Heart right ventricle (tissue), 16 donors: ENCODE results near the gene TTL. TPM values are rescaled to one million over a fixed set of nuclear protein-coding genes. Genes with fewer than 3 reads are reported as not detected.
"Not testable (repeated sequence)": the region's sequence is repeated elsewhere in the genome, so short reads cannot be mapped to it uniquely, and the experiment has no call there.

Experiments used
- ATAC-seq, 8 donors: fragments of 200-7000 bp; cut with Tn5 transposase; one replicate each; pipeline ENCODE4 v1.9.1; 2020; ENCODE audit warnings: mild to moderate bottlenecking in 8 of 8, moderate library complexity in 8 of 8, moderate number of reproducible peaks in 1 of 8
- DNase-seq, 2 donors: peaks; one replicate each; pipeline ENCODE4 v3.0.0-alpha.2; 2020
- H3K27ac ChIP-seq, 10 donors: fragments of 200-600 bp; sonication (generic) in 2 of 10; one replicate each; pipeline versions ENCODE4 v1.5.0 to v1.8.0; 2020 to 2022; ENCODE audit warnings: mild to moderate bottlenecking in 3 of 10
- H3K27me3 ChIP-seq, 7 donors: fragments of 200-600 bp; one replicate each; pipeline ENCODE4 v1.8.0; 2021 to 2022; ENCODE audit warnings: mild to moderate bottlenecking in 2 of 7
- H3K36me3 ChIP-seq, 9 donors: fragments of 200-600 bp; sonication (generic) in 1 of 9; one replicate each; pipeline versions ENCODE4 v1.5.0 to v1.8.0; 2020 to 2022; ENCODE audit warnings: mild to moderate bottlenecking in 2 of 9
- H3K4me1 ChIP-seq, 9 donors: fragments of 200-600 bp; sonication (generic) in 1 of 9; one replicate each; pipeline versions ENCODE4 v1.5.0 to v1.8.0; 2020 to 2022; ENCODE audit warnings: mild to moderate bottlenecking in 4 of 9
- H3K4me3 ChIP-seq, 10 donors: fragments of 200-600 bp; sonication (generic) in 2 of 10; one replicate each; pipeline versions ENCODE4 v1.5.0 to v1.8.0; 2020 to 2022; ENCODE audit warnings: mild to moderate bottlenecking in 7 of 10, moderate library complexity in 2 of 10
- H3K9me3 ChIP-seq, 11 donors: fragments of 200-600 bp in 10 of 11; sonication (generic) in 2 of 11; one replicate each; pipeline versions ENCODE4 v1.5.0 to v1.8.0; 2013 to 2022; ENCODE audit warnings: mild to moderate bottlenecking in 2 of 11, control low read depth in 1 of 11, moderate library complexity in 1 of 11
- WGBS, 2 donors: extraction: QIAGEN DNeasy Blood & Tissue Kit; methylation state at CpG; one replicate each; pipeline ENCODE4 v1.1.7; 2013; ENCODE audit warnings: inconsistent platforms in 1 of 2; 5-methylcytosine and 5-hydroxymethylcytosine counted together
- intact Hi-C, 10 donors: fragments of 100-400 bp; cut with DNase I; formaldehyde crosslinking; loops; one replicate each; pipeline versions ENCODE4 v1.11.1 to v1.14.2; 2022
- polyA plus RNA-seq, 2 donors: library from polyadenylated mRNA; stranded (reverse); fragments of 200-250 nt; gene quantifications; one replicate each; pipeline ENCODE4 v1.2.3, GENCODE V29; 2013
- total RNA-seq, 10 donors: library from RNA; stranded (reverse); fragmentation: NEBNext Ultra II Directional in 3 of 10; extraction: Animal tissue kit (Norgen Biotek cat#: 25700) in 3 of 10; gene quantifications; one replicate each; pipeline versions ENCODE4 v1.2.1 to v1.2.4, GENCODE V29; 2021 to 2023
- TF ChIP-seq, protein P1 (sequence below), 9 donors: fragments of 200-600 bp; sonication (generic) in 2 of 9; IDR thresholded peaks; one replicate each; pipeline versions ENCODE4 v1.5.0 to v1.8.0; 2021 to 2022; ENCODE audit warnings: antibody characterized with exemption in 9 of 9, mild to moderate bottlenecking in 5 of 9, moderate library complexity in 1 of 9
- donor health status: Arrhythmogenic right ventricular cardiomyopathy.
- donor health status: ischemic (EF 13 %, LVEDD 7.1; RV severe dilation, severe dysfunction).
- donor health status: healthy with polysubstance abuse.
- donor health status: DM: no; HTN: yes; CAD: no.
- donor health status: DM: no; HTN: no; CAD: no.
- donor health status: ischemic (EF 25% LVEDD 6.9; RV normal size, moderate dysfunction).
- donor health status: ischemic (EF 25% LVEDD 5.7; RV mildly dilated, moderate dysfunction).
- donor health status: healthy.
- donor health status: DM: yes; HTN: yes; CAD: no.
- donor health status: Ischemic cardiomyopathy.
- donor health status: ischemic (EF 35%, LVEDD 5.7; RV mildly dilated, moderate dysfunction).
- donor health status: nonischemic (EF 11% LVEDD 7.7; RV severe dilation, severe dysfunction).
- donor health status: DM: yes; HTN: yes; CAD: no.
- donor health status: PGD.
- donor health status: ischemic (EF 29% LVEDD 5.4; RV normal size, mild dysfunction).
- donor health status: nonischemic (EF 23%, LVEDD 6.1; RV moderate dilation, normal function).

TTL gene
- total and polyA plus RNA-seq, 12 donors, result 12.9 to 54.5 (median 46.4) TPM

DNA sequence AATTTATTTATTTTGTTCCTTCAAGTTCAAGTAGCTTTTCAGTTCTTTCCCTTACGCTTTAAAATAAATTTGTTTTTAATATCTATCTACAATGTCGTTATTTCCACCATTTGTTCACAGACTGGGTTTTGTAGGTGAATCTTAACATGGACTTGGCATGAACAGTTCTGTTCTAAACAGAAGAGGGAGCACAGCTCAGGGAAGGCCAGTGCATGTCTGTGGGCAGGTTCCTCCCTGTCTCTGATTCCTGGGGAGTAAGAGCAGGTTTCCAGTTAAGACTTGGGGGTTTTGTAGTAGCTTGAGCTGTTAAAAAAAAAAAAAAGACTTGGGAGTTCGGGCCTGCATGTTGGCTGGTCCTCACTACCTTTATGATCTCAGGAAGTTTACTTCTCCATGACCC lies 11.1 kb downstream of the TTL start:
- DNase-seq, result no peak
- 88 to 89% methylated on average over 3 of the region's 3 CpGs for WGBS, 2 donors

DNA sequence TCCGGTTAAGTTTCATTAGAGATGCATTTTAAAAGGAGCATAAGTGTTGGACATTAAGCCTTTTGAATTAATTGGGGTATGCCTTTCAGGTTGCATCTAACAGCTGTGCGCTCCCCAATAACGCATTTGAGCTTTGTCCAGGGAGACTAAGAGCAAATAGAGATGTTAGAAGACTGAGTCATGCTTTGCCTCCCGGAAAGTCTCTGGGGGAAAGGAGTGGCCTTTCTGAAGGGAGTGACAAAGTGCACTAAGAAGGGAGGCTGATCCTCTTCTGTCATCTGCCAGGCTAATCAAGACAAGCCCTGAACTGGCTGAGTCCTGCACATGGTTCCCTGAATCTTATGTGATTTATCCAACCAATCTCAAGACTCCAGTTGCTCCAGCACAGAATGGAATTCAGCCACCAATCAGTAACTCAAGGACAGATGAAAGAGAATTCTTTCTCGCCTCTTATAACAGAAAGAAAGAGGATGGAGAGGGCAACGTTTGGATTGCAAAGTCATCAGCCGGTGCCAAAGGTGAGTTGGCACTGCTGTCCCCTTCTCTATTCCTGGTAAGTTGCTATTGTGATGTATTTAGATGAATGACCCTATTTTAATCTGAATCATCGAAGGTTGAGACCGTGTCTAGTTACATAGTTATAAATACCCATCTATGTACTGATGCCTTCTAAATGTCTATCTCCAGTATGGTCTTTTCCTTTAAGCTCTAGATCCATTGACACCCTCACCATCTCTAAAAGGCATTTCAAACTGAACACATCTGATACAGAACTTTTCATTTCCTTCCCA lies 12.1 kb downstream of the TTL start:
- peak in 7 of 8 donors; percentile 38 to 77 (median 55) for ATAC-seq
- H3K4me1 ChIP-seq, result peaks cover 0 to 17% (median 8%) of the 10 kb centered on the region in 9 donors
- no peak for DNase-seq
- peaks cover 0 to 43% (median 3%) of the 10 kb centered on the region in 9 donors for H3K36me3 ChIP-seq
- TF ChIP-seq, protein P1, sequence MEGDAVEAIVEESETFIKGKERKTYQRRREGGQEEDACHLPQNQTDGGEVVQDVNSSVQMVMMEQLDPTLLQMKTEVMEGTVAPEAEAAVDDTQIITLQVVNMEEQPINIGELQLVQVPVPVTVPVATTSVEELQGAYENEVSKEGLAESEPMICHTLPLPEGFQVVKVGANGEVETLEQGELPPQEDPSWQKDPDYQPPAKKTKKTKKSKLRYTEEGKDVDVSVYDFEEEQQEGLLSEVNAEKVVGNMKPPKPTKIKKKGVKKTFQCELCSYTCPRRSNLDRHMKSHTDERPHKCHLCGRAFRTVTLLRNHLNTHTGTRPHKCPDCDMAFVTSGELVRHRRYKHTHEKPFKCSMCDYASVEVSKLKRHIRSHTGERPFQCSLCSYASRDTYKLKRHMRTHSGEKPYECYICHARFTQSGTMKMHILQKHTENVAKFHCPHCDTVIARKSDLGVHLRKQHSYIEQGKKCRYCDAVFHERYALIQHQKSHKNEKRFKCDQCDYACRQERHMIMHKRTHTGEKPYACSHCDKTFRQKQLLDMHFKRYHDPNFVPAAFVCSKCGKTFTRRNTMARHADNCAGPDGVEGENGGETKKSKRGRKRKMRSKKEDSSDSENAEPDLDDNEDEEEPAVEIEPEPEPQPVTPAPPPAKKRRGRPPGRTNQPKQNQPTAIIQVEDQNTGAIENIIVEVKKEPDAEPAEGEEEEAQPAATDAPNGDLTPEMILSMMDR (IDR thresholded peaks at IDR 0.05), result no peak
- H3K9me3 ChIP-seq, result no peaks in the 10 kb centered on the region
- intact Hi-C loops, result no loop called here
- H3K27ac ChIP-seq, result no peak overlapping the region
- 68 to 72% methylated on average over 9 of the region's 9 CpGs for WGBS, 2 donors
- no peak overlapping the region for H3K4me3 ChIP-seq
- no peaks in the 10 kb centered on the region for H3K27me3 ChIP-seq

More for the DNA sequence above, 11.1 kb downstream of the TTL start:
- Histone ChIP-seq H3K36me3 (peaks cover 0 to 46% (median 3%) of the 10 kb centered on the region in 9 donors), H3K27me3 (no peaks in the 10 kb centered on the region), H3K4me1 (peaks cover 0 to 20% (median 8%) of the 10 kb centered on the region in 9 donors), H3K27ac (no peak overlapping the region), H3K9me3 (no peaks in the 10 kb centered on the region), H3K4me3 (no peak overlapping the region)
- intact Hi-C loops, result no loop called here
- TF ChIP-seq, protein P1 (IDR thresholded peaks at IDR 0.05), result no peak
- no peak for ATAC-seq

GRCh38 chr2:112494828-112495227 lies 12.9 kb downstream of the TTL start:
- no peaks in the 10 kb centered on the region for H3K27me3 ChIP-seq
- 77 to 86% methylated on average over 5 of the region's 5 CpGs for WGBS, 2 donors
- H3K27ac ChIP-seq, result no peak overlapping the region
- peaks cover 0 to 17% (median 8%) of the 10 kb centered on the region in 9 donors for H3K4me1 ChIP-seq
- no peak overlapping the region for H3K4me3 ChIP-seq
- no peak for ATAC-seq
- no peaks in the 10 kb centered on the region for H3K9me3 ChIP-seq
- H3K36me3 ChIP-seq, result peaks cover 0 to 40% (median 3%) of the 10 kb centered on the region in 9 donors
- intact Hi-C loops, result no loop called here
- TF ChIP-seq, protein P1 (IDR thresholded peaks at IDR 0.05), result no peak
- no peak for DNase-seq

GRCh38 chr2:112495878-112496277 lies 13.9 kb downstream of the TTL start:
- H3K27me3 ChIP-seq, result not testable (repeated sequence)
- H3K4me1 ChIP-seq, result peaks cover 0 to 17% (median 8%) of the 10 kb centered on the region in 9 donors
- 94 to 97% methylated on average over 4 of the region's 4 CpGs for WGBS, 2 donors

More at GRCh38 chr2:112495878-112496277, 13.9 kb downstream of the TTL start:
- DNase-seq, H3K4me3 ChIP-seq, H3K27ac ChIP-seq, intact Hi-C loops, H3K9me3 ChIP-seq, ATAC-seq: not testable (repeated sequence)
- peaks cover 0 to 33% (median 3%) of the 10 kb centered on the region in 9 donors for H3K36me3 ChIP-seq
